GM21619 (cell line): ENCODE results near the gene RDH13.
"Not testable (repeated sequence)": the region's sequence is repeated elsewhere in the genome, so short reads cannot be mapped to it uniquely, and the experiment has no call there.

Source experiments
- ATAC-seq: cut with Tn5 transposase; IDR thresholded peaks from one replicate; pipeline ENCODE4 v1.9.1; 2021; ENCODE audit not compliant: unreplicated experiment

Gene RDH13

DNA sequence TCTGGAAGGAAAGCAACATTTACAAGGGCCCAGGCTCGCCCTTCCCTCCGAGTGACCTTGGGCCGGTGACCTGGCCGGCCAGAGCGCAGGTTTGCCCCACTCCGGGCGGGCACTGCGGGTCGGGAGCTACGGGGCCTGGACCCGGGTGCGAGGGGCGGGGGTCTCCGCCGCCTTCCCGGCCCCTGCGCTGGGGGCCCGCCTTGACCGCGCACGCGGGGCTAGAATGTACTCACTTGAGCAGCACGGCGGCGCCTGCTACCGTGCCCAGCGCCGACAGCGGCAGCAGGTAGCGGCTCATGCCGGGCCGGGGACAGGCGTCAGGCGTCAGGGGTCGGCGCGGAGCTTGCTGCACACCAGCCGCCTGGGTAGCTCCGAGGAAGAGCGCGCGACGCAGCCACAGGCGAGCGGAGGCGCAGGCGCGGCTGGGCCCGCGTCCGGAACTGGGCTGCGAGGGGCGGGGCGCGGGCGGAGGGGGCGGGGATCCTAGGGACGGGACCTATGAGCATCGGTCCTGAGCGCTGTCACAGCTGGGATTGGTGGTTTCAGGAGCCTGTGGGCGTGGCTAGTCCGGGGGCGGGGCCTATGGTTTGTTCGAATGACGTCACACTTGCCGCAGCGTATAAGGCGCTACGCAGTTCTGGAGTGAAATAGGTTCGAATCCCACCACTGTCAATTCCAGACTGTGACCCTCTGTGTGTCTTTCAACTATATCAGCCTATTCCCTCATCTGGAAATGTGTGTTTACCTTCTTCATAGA, at the start of gene RDH13:
Gene RDH13, minus strand, starts transcription at position 414 of the 757 bp plus-strand sequence. Its CDS starts 116 bp downstream, at position 298.
- ATAC-seq: peak; percentile 90

GRCh38 chr19:55112246-55112776, 49.4 kb upstream of the RDH13 start:
- no peak for ATAC-seq

GRCh38 chr19:55111238-55111831, 48.4 kb upstream of the RDH13 start:
- no peak for ATAC-seq

DNA sequence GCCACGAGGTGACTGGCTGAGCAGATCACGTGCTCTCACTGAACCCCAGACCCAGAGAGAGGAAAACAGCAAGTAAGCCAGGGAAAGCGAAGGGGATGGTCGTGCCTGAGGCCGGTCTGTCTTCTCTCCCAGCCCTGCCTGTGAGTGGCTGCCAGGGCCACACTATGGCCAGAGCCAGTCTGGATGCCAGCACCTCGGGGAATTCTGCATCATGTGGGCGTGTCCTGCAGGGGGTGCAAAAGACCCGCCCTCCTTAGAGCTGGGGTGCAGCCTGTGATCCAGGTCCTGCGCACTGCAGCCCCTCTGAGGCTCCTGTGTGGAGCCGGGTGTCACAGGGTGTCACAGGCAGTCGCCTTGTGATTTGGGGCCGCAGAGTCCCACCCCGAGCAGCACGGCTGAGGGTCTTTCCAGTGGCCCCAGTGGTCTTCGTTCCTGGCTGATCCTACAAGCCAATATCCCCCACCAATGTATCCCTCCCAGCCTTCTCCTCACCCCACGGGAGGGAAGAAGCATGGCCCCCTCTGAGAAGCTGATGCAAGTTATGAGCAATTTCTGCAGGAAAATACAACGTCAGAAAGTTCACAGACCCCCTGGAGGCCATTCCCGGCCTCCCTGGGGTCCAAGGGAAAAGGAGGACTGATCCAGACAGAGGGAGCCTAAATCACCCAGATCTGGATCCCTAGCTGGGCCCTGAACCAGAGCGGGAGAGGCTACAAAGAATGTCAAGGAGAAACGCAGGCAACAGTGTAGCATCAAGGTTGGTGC, 46.8 kb upstream of the RDH13 start:
- ATAC-seq: no peak

DNA sequence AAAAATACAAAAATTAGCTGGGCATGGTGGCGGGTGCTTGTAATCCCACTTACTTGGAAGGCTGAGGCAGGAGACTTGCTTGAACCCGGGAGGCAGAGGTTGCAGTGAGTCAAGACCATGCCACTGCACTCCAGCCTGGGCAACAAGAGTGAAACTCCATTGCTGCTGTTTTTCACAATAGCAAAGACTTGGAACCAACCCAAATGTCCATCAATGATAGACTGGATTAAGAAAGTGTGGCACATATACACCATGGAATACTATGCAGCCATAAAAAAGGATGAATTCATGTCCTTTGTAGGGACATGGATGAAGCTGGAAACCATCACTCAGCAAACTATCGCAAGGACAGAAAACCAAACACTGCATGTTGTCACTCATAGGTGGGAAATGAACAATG, 44.3 kb upstream of the RDH13 start:
- ATAC-seq: not testable (repeated sequence)

GRCh38 chr19:55106591-55106990, 43.6 kb upstream of the RDH13 start:
- ATAC-seq: no peak

DNA sequence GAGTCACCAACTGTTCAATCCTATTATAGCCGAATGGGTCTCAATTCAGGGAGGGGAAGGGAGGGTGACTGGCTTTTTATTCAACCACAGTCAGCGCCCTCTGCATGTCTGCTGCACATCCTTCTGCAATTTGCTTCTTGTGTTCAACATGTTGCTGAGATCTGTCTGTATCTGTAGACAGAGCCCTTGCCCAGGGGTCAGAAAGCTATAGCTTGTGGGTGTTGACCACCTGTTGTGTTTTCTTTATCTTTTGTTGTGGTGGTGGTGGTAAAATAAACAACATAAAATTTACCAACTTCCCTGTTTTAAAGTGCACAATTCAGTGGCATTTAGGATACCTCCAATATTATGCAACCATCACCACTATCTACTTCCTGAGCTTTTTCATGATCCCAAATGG, 42.3 kb upstream of the RDH13 start:
- ATAC-seq: no peak

- ATAC-seq: no peak
These were observed 40.2 kb upstream of the RDH13 start for GRCh38 chr19:55103190-55103589.

- ATAC-seq: no peak
These were observed 38.3 kb upstream of the RDH13 start for GRCh38 chr19:55101261-55101660.

DNA sequence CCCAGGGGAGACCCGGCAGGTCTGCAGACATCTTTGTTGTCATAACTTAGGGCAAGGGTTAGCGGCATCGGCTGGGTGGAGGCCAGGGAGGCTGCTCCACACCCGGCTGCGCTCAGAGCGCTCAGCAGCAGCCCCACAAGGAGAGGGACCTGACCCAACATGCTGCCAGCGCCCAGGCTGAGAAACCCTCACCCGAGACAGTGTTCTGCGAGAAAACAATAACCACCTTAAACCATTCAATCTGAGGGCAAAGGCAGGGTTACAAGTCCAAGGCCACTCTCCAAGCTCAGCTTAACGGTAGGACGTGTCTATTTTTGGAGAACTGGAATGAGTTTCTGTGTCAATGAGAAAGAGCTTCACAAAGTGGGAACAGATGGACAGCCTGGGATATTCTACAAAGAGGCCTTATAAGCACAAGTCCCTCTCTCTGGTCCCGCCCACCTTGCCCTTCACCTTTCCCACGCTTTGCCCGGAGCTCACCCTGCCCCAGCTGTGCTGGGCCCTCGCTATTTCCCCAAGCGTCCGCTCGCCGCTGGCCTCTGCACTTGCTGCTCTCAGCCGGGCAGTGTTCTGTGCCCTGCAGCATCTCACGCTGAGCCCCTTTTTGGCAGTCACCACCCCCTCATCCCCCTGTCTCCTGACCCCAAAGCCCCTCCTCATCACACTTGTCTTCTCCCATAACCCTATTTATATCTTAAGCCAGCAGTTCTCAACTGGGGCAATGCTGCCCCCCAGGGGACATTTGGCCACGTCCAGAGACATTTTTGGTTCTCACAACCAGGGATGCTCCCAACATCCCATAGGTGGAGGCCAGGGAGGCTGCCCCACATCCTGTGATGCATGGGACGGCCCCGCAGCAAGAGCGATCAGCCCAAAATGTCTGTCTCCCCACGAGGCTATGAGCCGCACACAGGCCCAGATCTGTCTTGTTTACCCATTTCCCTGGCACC, 36.9 kb upstream of the RDH13 start:
- ATAC-seq: no peak

GRCh38 chr19:55098716-55099556, 36.0 kb upstream of the RDH13 start:
- no peak for ATAC-seq

- ATAC-seq: no peak
These were observed 35.1 kb upstream of the RDH13 start for GRCh38 chr19:55097864-55098715.

- ATAC-seq: no peak
These were observed 33.2 kb upstream of the RDH13 start for GRCh38 chr19:55096061-55096701.

DNA sequence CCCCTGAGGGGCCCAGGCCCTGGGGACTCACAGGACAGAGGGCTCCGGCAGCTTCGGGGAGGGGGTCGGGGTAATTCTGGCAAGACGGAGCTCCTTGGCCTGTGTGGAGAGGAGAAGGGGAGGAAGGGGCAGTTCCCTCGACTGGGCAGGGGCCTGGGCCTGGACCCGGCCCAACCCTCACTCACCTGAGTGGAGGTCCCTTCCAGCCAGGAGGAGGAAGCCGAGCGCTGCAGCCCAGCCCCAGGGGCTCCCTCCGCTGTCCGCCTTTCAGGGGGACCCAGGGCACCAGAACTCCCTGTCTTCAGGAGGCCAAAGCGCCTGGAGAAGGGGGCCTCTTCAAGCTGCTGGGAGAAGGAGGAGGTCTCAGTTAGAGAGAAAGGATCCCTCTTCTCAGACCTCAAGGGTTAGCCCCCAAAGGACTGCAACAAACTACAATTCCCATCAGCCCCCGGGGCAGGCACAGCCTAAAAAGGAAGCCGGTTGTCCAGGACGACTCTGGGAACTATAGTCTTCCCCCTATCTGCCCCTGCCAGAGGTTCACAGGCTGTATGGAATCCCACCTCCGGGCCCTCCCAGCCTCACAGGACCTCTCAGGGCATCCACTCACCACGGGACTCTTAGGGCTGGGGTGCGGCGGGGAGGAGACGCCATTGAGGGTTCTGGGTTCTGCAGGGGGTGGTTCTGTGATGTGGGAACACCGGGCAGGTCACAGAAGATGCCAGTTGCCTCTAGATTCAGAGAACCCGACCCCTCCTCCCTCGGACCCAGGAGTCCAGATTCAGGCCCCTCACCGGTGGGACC, 32.5 kb upstream of the RDH13 start:
- ATAC-seq: no peak

- ATAC-seq: no peak
These were observed 31.7 kb upstream of the RDH13 start for GRCh38 chr19:55094456-55095259.

GRCh38 chr19:55092423-55093318, 29.7 kb upstream of the RDH13 start:
- ATAC-seq: no peak
